Measurements from ENCODE around the gene SHANK3.
"Not testable (repeated sequence)": the region's sequence is repeated elsewhere in the genome, so short reads cannot be mapped to it uniquely, and the experiment has no call there.

SHANK3 gene

GRCh38 chr22:50672471-50673230 is at the start of gene SHANK3:
Gene SHANK3 (plus strand): TSS chr22:50672823.
- DNase-seq = no peak

- no peak for DNase-seq
Observed at GRCh38 chr22:50624347-50625130, 48.1 kb upstream of the SHANK3 start.

- no peak for DNase-seq
Observed at GRCh38 chr22:50625131-50625567, 47.5 kb upstream of the SHANK3 start.

GRCh38 chr22:50625568-50626313 is 46.9 kb upstream of the SHANK3 start:
- no peak for DNase-seq

- DNase-seq = no peak
Observed at GRCh38 chr22:50626314-50626849, 46.2 kb upstream of the SHANK3 start.

GRCh38 chr22:50626850-50627641 is 45.6 kb upstream of the SHANK3 start:
- DNase-seq = no peak

GRCh38 chr22:50627642-50628542 is 44.7 kb upstream of the SHANK3 start, which contains the start of gene ARSA:
Gene ARSA (minus strand): TSS chr22:50628152. CDS start chr22:50627779, 373 bp downstream.
- peak; percentile 79 for DNase-seq

GRCh38 chr22:50628543-50629134 is 44.0 kb upstream of the SHANK3 start:
- DNase-seq = no peak

GRCh38 chr22:50630376-50630775 is 42.2 kb upstream of the SHANK3 start:
- DNase-seq = no peak

- no peak for DNase-seq
Observed at GRCh38 chr22:50633086-50633485, 39.5 kb upstream of the SHANK3 start.

- no peak for DNase-seq
Observed at GRCh38 chr22:50633771-50634170, 38.9 kb upstream of the SHANK3 start.

GRCh38 chr22:50635591-50635990 is 37.0 kb upstream of the SHANK3 start:
- DNase-seq = no peak

- not testable (repeated sequence) for DNase-seq
Observed at GRCh38 chr22:50640296-50640695, 32.3 kb upstream of the SHANK3 start.

GRCh38 chr22:50640857-50641647 is 31.6 kb upstream of the SHANK3 start:
- DNase-seq = no peak

- DNase-seq = peak; percentile 23
Observed at GRCh38 chr22:50641696-50642607, 30.7 kb upstream of the SHANK3 start.

GRCh38 chr22:50643021-50643820 is 29.4 kb upstream of the SHANK3 start:
- DNase-seq = not testable (repeated sequence)

GRCh38 chr22:50643821-50644101 is 28.9 kb upstream of the SHANK3 start:
- DNase-seq = not testable (repeated sequence)

GRCh38 chr22:50653256-50653655 is 19.4 kb upstream of the SHANK3 start:
- DNase-seq = no peak
